SIG-M5 (cell line): Measurements from ENCODE around the gene MPPE1.
A peak's percentile ranks its signal among the peaks of the same experiment; 100 is the strongest.
"Not testable (repeated sequence)": the region's sequence is repeated elsewhere in the genome, so short reads cannot be mapped to it uniquely, and the experiment has no call there.

ENCODE experiments used
- DNase-seq: peaks from one replicate; lab custom pipeline; 2025; lab: John Stamatoyannopoulos, UW

MPPE1 gene

GRCh38 chr18:11925800-11926481 is 17.8 kb upstream of the MPPE1 start:
- DNase-seq: no peak

- DNase-seq: no peak
Observed at GRCh38 chr18:11923450-11923849, 15.3 kb upstream of the MPPE1 start.

- DNase-seq: not testable (repeated sequence)
Observed at GRCh38 chr18:11919522-11919921, 11.4 kb upstream of the MPPE1 start.

GRCh38 chr18:11916880-11917279 is 8.8 kb upstream of the MPPE1 start:
- DNase-seq: peak; percentile 14

GRCh38 chr18:11909591-11910026 is 1.5 kb upstream of the MPPE1 start:
- no peak for DNase-seq

GRCh38 chr18:11909061-11909455 is 941 bp upstream of the MPPE1 start:
- DNase-seq: no peak

GRCh38 chr18:11906926-11907874 is 917 bp downstream of the MPPE1 start:
- DNase-seq: no peak

- DNase-seq: no peak
Observed at GRCh38 chr18:11906176-11906575, 1.9 kb downstream of the MPPE1 start.

- no peak for DNase-seq
Observed at GRCh38 chr18:11905613-11906012, 2.5 kb downstream of the MPPE1 start.

GRCh38 chr18:11902522-11903292 is 5.4 kb downstream of the MPPE1 start:
- no peak for DNase-seq

- DNase-seq: no peak
Observed at GRCh38 chr18:11901826-11902438, 6.2 kb downstream of the MPPE1 start.

- DNase-seq: no peak
Observed at GRCh38 chr18:11899063-11899462, 9.1 kb downstream of the MPPE1 start.

- no peak for DNase-seq
Observed at GRCh38 chr18:11897781-11898180, 10.3 kb downstream of the MPPE1 start.

GRCh38 chr18:11892438-11892837 is 15.7 kb downstream of the MPPE1 start:
- not testable (repeated sequence) for DNase-seq

GRCh38 chr18:11891737-11892136 is 16.4 kb downstream of the MPPE1 start:
- DNase-seq: no peak

- DNase-seq: no peak
Observed at GRCh38 chr18:11889284-11889683, 18.8 kb downstream of the MPPE1 start.

- no peak for DNase-seq
Observed at GRCh38 chr18:11888726-11889125, 19.4 kb downstream of the MPPE1 start.

GRCh38 chr18:11887328-11888128 is 20.6 kb downstream of the MPPE1 start:
- no peak for DNase-seq

GRCh38 chr18:11886577-11887110 is 21.5 kb downstream of the MPPE1 start:
- DNase-seq: no peak

- peak; percentile 8 for DNase-seq
Observed at GRCh38 chr18:11885278-11885947, 22.7 kb downstream of the MPPE1 start.
